RWPE1 (cell line): ENCODE data around the gene ANKRD31.
"Not testable (repeated sequence)": the region's sequence is repeated elsewhere in the genome, so short reads cannot be mapped to it uniquely, and the experiment has no call there.

Experiments used
- CTCF ChIA-PET: fragments of 350-600 bp; sonication (Branson Sonifier 250); formaldehyde crosslinking; extraction: SDS; loops from one replicate; lab custom pipeline; 2021; lab: Yijun Ruan, JAX
- POLR2A ChIA-PET: fragments of 400-600 bp; formaldehyde crosslinking; extraction: SDS; loops from one replicate; lab custom pipeline; 2020; ENCODE audit warnings: antibody characterized with exemption; ENCODE audit not compliant: low non-redundant PET; lab: Yijun Ruan, JAX
- DNase-seq: peaks from one replicate; pipeline ENCODE4 v3.0.0; 2012; ENCODE audit warnings: low spot score
- H3K27ac ChIP-seq: fragments of 450-650 bp; 2 replicates; pipeline ENCODE4 v1.5.1; 2017
- TF ChIP-seq, protein P1 (sequence below): fragments of 450-650 bp; conservative IDR thresholded peaks from 2 replicates; pipeline ENCODE4 v1.5.1; 2017; ENCODE audit warnings: low read depth, mild to moderate bottlenecking

Gene ANKRD31

DNA sequence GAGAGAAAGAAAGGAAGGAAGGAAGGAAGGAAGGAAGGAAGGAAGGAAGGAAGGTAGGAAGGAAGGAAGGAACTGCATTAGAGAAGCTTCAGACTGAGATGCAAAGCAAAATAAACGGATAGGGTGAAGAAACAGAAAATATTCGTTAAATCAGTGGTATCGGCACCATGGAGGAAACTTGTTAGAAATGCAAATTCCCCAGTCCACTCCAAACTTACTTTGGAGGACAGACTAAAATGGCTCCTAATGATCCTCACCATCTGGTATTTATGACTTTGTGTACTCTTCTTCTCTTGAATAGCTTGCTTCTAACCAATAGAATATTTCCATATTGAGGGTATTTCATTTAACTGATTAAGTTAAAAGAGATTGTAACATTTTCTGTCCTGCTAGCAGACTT, 96.4 kb downstream of the ANKRD31 start:
- CTCF ChIA-PET: no interaction called here
- DNase-seq: no peak
- TF ChIP-seq, protein P1, sequence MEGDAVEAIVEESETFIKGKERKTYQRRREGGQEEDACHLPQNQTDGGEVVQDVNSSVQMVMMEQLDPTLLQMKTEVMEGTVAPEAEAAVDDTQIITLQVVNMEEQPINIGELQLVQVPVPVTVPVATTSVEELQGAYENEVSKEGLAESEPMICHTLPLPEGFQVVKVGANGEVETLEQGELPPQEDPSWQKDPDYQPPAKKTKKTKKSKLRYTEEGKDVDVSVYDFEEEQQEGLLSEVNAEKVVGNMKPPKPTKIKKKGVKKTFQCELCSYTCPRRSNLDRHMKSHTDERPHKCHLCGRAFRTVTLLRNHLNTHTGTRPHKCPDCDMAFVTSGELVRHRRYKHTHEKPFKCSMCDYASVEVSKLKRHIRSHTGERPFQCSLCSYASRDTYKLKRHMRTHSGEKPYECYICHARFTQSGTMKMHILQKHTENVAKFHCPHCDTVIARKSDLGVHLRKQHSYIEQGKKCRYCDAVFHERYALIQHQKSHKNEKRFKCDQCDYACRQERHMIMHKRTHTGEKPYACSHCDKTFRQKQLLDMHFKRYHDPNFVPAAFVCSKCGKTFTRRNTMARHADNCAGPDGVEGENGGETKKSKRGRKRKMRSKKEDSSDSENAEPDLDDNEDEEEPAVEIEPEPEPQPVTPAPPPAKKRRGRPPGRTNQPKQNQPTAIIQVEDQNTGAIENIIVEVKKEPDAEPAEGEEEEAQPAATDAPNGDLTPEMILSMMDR: no peak
- POLR2A ChIA-PET: no interaction called here
- no peak overlapping the region for H3K27ac ChIP-seq

DNA sequence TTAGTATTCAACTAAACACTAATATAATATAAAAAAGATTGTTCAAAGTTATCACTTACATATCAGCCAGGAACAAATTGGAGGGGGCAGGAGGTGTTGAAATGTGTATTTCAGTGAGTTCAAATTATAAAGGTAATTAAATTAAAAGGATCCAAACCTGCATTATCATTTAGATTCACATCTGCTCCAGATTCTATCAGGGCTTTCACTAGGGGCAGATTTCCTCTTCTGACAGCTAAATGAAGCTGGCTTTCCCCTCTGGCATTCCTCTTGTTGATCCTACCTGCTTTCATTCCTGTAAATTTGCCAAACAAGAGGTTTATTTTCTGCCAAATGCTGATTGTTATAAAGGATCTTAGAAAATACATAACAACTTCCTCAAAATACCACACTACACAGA, 98.0 kb downstream of the ANKRD31 start:
- ChIA-PET CTCF (interaction anchor here (0.6 kb wide), 1 partner anchor 61 kb away, joined by 3 read pairs; no protein-coding TSS in a partner anchor), POLR2A (no interaction called here)
- TF ChIP-seq, protein P1: no peak
- DNase-seq: no peak
- H3K27ac ChIP-seq: no peak overlapping the region

DNA sequence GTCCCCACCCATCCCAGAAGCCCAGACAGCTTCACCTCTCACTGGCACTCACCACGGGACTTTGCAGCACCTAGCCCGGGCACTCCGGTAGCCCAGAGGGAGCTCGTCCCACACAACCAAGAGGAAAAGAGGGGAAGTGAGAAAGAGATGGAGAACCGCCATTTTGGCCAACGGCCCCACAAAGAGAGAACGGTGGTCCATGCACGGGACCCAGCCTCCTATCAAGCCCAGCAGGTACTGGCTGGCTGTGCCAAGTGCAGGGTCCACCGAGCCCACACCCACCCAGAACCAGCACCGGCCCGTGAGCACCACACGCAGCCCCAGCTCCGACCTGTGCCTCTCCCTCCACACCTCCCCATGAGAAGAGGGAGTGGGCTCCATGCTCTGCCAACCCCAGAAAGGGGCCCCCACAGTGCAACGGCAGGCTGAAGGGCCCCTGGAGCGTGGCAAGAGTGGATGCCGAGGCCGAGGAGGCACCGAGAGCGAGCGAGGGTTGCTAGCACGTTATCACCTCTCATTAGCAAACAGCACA, 105.8 kb downstream of the ANKRD31 start:
- TF ChIP-seq, protein P1: no peak
- ChIA-PET POLR2A (no interaction called here), CTCF (no interaction called here)
- H3K27ac ChIP-seq: no peak overlapping the region
- no peak for DNase-seq

DNA sequence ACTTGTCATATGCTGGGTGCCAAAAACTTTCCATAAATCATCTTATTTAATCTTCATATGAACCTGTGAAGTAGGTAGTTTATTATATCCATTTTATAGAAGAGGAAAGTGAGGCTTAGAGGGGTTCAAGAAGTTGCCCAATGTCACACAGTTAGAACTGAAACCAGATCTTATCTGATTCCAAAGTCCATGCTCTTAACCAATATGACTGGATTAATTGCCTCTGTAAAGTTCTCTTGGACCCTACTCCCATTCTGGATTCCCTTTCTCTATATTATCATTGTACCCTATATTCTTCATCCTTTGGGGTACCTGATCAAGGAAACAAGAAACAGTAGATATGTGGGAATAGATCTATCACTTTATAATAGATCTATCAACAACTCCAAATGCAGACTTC, 119.8 kb downstream of the ANKRD31 start:
- DNase-seq: no peak
- TF ChIP-seq, protein P1: no peak
- ChIA-PET POLR2A (no interaction called here), CTCF (no interaction called here)
- no peak overlapping the region for H3K27ac ChIP-seq

DNA sequence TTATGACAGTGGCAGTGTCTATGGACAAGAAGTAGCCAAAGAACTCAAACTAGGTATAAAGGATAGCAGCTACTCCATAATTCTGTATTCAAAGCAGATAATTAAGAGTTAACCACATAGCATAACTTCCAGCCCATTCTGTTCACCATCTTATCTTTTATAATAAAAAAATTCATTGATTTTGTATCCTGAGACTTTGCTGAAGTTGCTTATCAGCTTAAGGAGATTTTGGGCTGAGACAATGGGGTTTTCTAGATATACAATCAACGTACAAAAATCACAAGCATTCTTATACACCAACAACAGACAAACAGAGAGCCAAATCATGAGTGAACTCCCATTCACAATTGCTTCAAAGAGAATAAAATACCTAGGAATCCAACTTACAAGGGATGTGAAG, 122.4 kb downstream of the ANKRD31 start:
- POLR2A ChIA-PET, CTCF ChIA-PET, H3K27ac ChIP-seq, DNase-seq: not testable (repeated sequence)

DNA sequence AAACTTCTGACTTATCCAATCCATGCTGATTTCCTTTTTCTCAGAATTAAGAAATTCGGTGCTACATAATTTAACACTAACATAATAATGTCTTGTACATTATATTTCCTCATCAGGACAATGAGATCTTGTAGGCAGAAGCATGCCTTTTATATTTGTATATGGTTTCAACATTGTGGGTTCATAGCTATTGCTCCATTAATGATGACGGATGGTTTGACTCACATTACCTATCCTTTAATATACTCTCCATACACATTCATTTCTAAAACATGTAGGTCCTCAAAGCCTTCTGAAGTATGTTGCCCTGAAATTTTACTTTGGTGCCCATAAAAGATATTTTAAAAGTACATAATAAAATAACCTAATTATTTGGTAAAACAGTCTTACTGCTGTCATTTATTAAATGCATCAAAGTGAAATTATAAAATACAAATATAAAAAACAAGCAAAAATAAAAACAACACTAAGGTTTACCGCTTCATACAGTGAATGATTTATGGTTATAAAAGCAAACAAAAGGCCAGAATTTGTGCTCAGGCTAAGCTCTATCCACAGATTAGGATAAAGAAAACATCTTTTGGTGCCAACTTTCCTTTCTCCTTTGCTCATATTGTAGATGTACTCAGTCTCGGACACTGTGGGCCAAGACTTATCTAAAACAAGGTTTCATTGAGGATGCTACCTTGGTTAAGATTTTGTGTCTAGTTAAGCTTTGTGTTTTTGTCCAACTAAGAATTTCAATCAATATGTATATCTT, 123.1 kb downstream of the ANKRD31 start:
- TF ChIP-seq, protein P1: no peak
- DNase-seq: peak; percentile 60
- ChIA-PET POLR2A (no interaction called here), CTCF (interaction anchor here (0.8 kb wide), 1 partner anchor 124 kb away, joined by 4 read pairs; no protein-coding TSS in a partner anchor)
- H3K27ac ChIP-seq: no peak overlapping the region
